Measurements from ENCODE around the gene PRPS1.

DNA sequence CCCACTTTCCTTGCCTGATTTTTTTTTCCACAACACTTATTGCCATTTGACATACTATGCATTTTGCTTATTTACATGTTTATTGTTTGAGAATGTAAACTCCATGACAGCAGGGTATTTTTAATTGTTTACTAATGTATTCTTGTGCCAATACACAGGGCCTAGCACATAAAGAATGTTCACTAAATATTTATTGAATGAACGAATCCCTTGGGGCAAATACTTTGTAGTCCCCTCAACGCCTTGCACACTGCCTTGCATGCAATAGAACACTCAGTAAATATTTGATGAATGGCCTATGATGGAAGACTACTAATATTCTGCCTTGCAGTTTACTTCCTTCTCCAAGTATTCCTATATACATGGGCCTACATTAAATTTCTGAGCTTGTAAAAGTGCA is 1.4 kb upstream of the PRPS1 start:
- TF ChIP-seq SMAD4 (CRISPR knock-in tag; IDR thresholded peaks at IDR 0.05), result no peak
- TF ChIP-seq SP1 (CRISPR knock-in tag; conservative IDR thresholded peaks at IDR 0.05), result no peak
- no peak for TF ChIP-seq CREM (CRISPR knock-in tag; IDR thresholded peaks at IDR 0.05)
- TF ChIP-seq, protein P1, sequence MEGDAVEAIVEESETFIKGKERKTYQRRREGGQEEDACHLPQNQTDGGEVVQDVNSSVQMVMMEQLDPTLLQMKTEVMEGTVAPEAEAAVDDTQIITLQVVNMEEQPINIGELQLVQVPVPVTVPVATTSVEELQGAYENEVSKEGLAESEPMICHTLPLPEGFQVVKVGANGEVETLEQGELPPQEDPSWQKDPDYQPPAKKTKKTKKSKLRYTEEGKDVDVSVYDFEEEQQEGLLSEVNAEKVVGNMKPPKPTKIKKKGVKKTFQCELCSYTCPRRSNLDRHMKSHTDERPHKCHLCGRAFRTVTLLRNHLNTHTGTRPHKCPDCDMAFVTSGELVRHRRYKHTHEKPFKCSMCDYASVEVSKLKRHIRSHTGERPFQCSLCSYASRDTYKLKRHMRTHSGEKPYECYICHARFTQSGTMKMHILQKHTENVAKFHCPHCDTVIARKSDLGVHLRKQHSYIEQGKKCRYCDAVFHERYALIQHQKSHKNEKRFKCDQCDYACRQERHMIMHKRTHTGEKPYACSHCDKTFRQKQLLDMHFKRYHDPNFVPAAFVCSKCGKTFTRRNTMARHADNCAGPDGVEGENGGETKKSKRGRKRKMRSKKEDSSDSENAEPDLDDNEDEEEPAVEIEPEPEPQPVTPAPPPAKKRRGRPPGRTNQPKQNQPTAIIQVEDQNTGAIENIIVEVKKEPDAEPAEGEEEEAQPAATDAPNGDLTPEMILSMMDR (IDR thresholded peaks at IDR 0.05), result no peak
- TF ChIP-seq ZNF671 (CRISPR knock-in tag; IDR thresholded peaks at IDR 0.05), result no peak
- TF ChIP-seq ZNF263 (CRISPR knock-in tag; IDR thresholded peaks at IDR 0.05; ENCODE audit: low read depth), result no peak
- TF ChIP-seq, protein P2, sequence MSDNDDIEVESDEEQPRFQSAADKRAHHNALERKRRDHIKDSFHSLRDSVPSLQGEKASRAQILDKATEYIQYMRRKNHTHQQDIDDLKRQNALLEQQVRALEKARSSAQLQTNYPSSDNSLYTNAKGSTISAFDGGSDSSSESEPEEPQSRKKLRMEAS (CRISPR knock-in tag; IDR thresholded peaks at IDR 0.05), result no peak
